ENCODE measurements around the gene NADK.

NADK gene

DNA sequence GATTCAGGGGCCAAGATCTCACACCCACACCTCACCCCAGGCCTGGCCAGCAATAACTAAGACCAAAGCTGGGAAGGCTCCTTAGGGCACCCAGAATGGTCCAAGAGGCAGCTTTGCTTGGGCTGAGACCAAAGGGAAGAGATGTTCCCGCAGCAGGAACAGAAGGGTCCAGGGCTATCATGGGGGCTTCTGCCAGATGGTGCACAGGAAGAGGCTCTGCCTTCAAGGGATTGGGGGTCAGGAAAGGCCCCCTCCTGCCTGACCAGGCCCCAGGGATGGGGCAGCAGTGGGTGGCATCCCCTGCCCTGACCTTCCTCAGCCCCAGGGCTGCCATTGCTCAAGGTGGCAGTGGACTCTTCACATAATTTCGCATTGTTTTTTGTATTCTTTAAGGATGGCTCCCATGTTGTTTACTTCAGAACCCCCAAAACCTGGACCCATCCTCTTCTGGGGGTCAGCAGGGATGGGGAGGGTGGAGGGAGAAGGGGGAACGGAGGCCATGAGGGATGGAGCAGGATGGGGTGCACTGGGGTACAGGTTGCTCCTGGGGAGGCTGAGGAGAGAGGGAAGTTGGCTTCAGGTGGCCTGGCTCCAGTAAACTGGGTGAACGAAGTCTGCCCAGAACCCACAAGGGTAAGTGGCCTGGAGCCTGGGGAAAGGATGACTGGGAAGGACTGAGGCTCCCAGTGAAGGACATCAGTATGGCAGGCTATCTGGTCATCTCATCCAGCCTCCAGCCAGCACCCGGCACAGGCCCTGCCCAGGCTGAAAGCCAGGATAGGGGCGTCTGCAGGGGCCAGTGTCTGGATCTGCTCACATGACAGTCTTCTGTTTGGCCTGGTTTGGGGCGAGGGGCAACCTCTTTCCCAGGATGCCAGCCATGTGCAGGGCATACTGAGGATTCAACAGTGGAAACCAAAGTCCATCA, 2.6 kb upstream of the NADK start:
- no peaks in the 10 kb centered on the region for H3K9me3 ChIP-seq (ENCODE audit: control extremely low read depth in 1 of 5, control insufficient read depth in 4 of 5, insufficient read depth in 2 of 5, low read depth in 1 of 5, low read length in 4 of 5)
- H3K36me3 ChIP-seq (ENCODE audit: control insufficient read depth in 4 of 4, insufficient read depth in 4 of 4, low read length in 3 of 4), result peaks cover 2 to 13% (median 13%) of the 10 kb centered on the region in 4 experiments
- ChIA-PET CTCF (interaction anchor here (0.8 to 2.2 kb wide), 8 partner anchors 12 to 128 kb away, joined by 3 to 8 read pairs (median 4); no protein-coding TSS in a partner anchor), POLR2A (interaction anchor here (0.5 to 1.4 kb wide), 2 partner anchors 34 to 128 kb away, joined by 4 read pairs; no protein-coding TSS in a partner anchor)
- H3K4me1 ChIP-seq (ENCODE audit: control extremely low read depth in 1 of 4, control insufficient read depth in 4 of 4, insufficient read depth in 4 of 4, low read length in 3 of 4), result peaks cover 12 to 74% (median 68%) of the 10 kb centered on the region in 4 experiments
- H3K27me3 ChIP-seq (replicated peaks in 2 of 5; ENCODE audit: control insufficient read depth in 4 of 5, insufficient read depth in 5 of 5, low read length in 4 of 5), result no peaks in the 10 kb centered on the region
- DNase-seq, result peak in 1 of 3 donors; percentile 7
- WGBS (ENCODE audit: insufficient coverage), result 78% methylated on average over 6 of the region's 7 CpGs
- peak overlapping the region in 1 of 7 experiments; percentile 59 for H3K4me3 ChIP-seq (ENCODE audit: control insufficient read depth in 1 of 7, extremely low read depth in 1 of 7, insufficient read depth in 4 of 7, low read depth in 2 of 7, low read length in 6 of 7)
- peak overlapping the region in 1 of 2 experiments; percentile 79 for H3K27ac ChIP-seq (ENCODE audit: insufficient read depth in 1 of 2, low read depth in 1 of 2, low read length in 2 of 2, poor library complexity in 1 of 2, severe bottlenecking in 2 of 2)

DNA sequence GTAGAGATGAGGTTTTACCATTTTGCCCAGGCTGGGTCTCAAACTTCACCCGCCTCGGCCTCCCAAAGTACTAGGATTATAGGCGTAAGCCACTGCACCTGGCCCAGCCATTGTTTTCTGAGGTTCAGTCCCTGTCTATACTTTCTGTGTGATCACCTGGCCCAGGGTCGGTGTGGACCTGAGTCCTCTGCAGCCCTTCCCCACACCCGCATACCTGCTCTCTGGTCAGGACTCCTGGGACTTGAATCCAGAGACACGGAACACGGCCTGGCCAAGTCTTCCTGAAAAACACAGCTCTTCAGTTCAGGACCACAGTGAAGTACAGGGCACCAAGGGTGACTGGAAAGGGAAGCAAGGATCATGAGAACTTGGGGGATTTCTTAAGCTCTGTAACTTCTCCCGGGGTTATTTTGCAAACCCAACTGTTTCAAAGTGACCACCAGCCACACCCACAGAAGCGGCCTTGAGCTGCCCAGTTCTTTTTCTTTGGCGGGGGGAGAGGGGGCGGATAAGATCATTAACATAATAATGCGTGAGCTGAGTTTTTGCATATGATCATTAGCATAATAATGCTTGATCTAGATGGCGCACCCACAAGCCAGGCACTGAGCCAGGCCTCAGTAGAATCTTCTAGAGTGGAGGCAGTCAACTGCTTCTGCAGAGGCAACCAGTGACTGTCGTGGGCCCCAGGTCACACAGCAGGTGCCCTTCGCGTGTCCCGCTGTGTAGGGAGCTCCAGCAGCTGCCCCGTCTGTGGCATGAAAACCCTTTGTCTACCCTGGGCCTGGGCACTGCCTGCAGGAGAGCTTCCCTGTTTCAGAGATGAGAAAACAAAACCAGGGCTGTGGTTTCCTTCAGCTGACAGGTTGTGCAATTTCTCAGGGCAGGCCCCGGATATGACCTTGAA, 1.7 kb upstream of the NADK start:
- H3K4me3 ChIP-seq (ENCODE audit: control insufficient read depth in 1 of 7, extremely low read depth in 1 of 7, insufficient read depth in 4 of 7, low read depth in 2 of 7, low read length in 6 of 7), result peak overlapping the region in 6 of 7 experiments; percentile 24 to 85 (median 51)
- DNase-seq, result peak; percentile 68 to 87 (median 82)
- no peaks in the 10 kb centered on the region for H3K9me3 ChIP-seq (ENCODE audit: control extremely low read depth in 1 of 5, control insufficient read depth in 4 of 5, insufficient read depth in 2 of 5, low read depth in 1 of 5, low read length in 4 of 5)
- peak overlapping the region; percentile 33 to 79 for H3K27ac ChIP-seq (ENCODE audit: insufficient read depth in 1 of 2, low read depth in 1 of 2, low read length in 2 of 2, poor library complexity in 1 of 2, severe bottlenecking in 2 of 2)
- ChIA-PET POLR2A (interaction anchor here (0.9 to 1.4 kb wide), 2 partner anchors 65 to 129 kb away, joined by 4 to 5 read pairs; no protein-coding TSS in a partner anchor), CTCF (interaction anchor here (0.8 to 2.2 kb wide), 9 partner anchors 11 to 129 kb away, joined by 3 to 8 read pairs (median 4); no protein-coding TSS in a partner anchor)
- peaks cover 1 to 4% (median 4%) of the 10 kb centered on the region in 4 experiments for H3K36me3 ChIP-seq (ENCODE audit: control insufficient read depth in 4 of 4, insufficient read depth in 4 of 4, low read length in 3 of 4)
- no peaks in the 10 kb centered on the region for H3K27me3 ChIP-seq (replicated peaks in 2 of 5; ENCODE audit: control insufficient read depth in 4 of 5, insufficient read depth in 5 of 5, low read length in 4 of 5)
- H3K4me1 ChIP-seq (ENCODE audit: control extremely low read depth in 1 of 4, control insufficient read depth in 4 of 4, insufficient read depth in 4 of 4, low read length in 3 of 4), result peaks cover 16 to 83% (median 75%) of the 10 kb centered on the region in 4 experiments
- WGBS (ENCODE audit: insufficient coverage), result 46% methylated on average over 13 of the region's 19 CpGs

DNA sequence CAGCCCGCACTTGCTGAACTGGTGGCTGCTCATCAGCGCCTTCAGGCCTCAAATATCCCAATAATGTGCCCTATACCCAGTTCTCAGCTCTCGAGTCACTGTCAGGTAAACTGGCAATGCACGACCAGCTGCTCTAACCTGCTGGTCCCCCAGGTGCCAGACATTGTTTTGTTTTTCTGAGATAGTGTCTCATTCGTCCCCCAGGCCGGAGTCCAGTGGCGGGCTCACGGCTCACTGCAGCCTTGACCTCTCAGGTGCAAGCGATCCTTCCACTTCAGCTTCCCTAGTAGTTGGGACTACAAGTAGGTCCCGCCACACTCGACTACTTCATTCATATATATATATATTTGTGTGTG, 1.0 kb upstream of the NADK start:
- H3K4me3 ChIP-seq (ENCODE audit: control insufficient read depth in 1 of 7, extremely low read depth in 1 of 7, insufficient read depth in 4 of 7, low read depth in 2 of 7, low read length in 6 of 7), result peak overlapping the region; percentile 43 to 88 (median 84)
- POLR2A ChIA-PET, result interaction anchor here (0.9 to 1.4 kb wide), 2 partner anchors 65 to 130 kb away, joined by 4 to 5 read pairs; no protein-coding TSS in a partner anchor
- CTCF ChIA-PET, result interaction anchor here (1.1 to 2.2 kb wide), 5 partner anchors 10 to 130 kb away, joined by 4 to 8 read pairs (median 5); no protein-coding TSS in a partner anchor
- peak overlapping the region in 1 of 2 experiments; percentile 79 for H3K27ac ChIP-seq (ENCODE audit: insufficient read depth in 1 of 2, low read depth in 1 of 2, low read length in 2 of 2, poor library complexity in 1 of 2, severe bottlenecking in 2 of 2)
- DNase-seq, result no peak
- no peaks in the 10 kb centered on the region for H3K36me3 ChIP-seq (ENCODE audit: control insufficient read depth in 4 of 4, insufficient read depth in 4 of 4, low read length in 3 of 4)
- 75% methylated on average over 6 of the region's 11 CpGs for WGBS (ENCODE audit: insufficient coverage)
- no peaks in the 10 kb centered on the region for H3K9me3 ChIP-seq (ENCODE audit: control extremely low read depth in 1 of 5, control insufficient read depth in 4 of 5, insufficient read depth in 2 of 5, low read depth in 1 of 5, low read length in 4 of 5)
- H3K4me1 ChIP-seq (ENCODE audit: control extremely low read depth in 1 of 4, control insufficient read depth in 4 of 4, insufficient read depth in 4 of 4, low read length in 3 of 4), result peaks cover 16 to 89% (median 75%) of the 10 kb centered on the region in 4 experiments
- H3K27me3 ChIP-seq (replicated peaks in 2 of 5; ENCODE audit: control insufficient read depth in 4 of 5, insufficient read depth in 5 of 5, low read length in 4 of 5), result no peaks in the 10 kb centered on the region

DNA sequence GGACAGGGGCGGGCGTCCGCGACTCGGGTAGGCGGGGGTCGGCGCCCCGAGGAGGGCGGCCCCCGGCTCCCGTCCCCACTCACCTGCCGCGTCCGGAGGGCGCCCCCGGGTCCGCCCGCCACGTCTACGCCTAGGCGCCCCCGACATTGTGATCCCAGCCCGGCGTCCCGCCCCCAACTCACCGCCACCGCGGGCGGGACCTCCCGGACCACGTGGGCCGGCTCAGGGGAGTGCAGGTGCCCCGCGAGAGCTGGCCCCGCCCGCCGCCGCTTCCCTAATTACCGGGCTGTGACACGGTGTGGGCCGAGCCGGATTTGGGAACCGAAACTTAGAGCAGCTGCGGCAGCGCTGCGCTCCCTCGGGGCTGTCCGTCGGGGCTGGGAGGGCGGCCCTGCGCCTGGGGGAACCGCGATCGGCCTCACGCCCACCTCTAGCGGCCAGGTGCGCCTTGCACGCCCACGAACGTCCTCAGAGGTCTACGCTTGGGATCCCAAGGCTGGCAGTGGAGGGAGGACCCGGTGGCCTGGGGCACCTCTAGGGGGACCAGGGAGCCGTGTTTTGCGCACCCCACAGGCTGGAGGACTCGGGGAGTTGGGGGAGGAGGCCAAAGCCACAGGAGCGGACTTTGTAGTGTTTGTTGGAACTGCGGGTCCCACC, 521 bp upstream of the NADK start:
- H3K4me3 ChIP-seq (ENCODE audit: control insufficient read depth in 1 of 7, extremely low read depth in 1 of 7, insufficient read depth in 4 of 7, low read depth in 2 of 7, low read length in 6 of 7), result peak overlapping the region; percentile 67 to 88 (median 84)
- ChIA-PET CTCF (interaction anchor here (1.1 to 2.2 kb wide), 4 partner anchors 21 to 130 kb away, joined by 4 to 6 read pairs (median 4); no protein-coding TSS in a partner anchor), POLR2A (interaction anchor here (0.7 to 0.9 kb wide), 2 partner anchors 66 to 82 kb away, joined by 3 to 5 read pairs; no protein-coding TSS in a partner anchor)
- H3K27ac ChIP-seq (ENCODE audit: insufficient read depth in 1 of 2, low read depth in 1 of 2, low read length in 2 of 2, poor library complexity in 1 of 2, severe bottlenecking in 2 of 2), result peak overlapping the region in 1 of 2 experiments; percentile 79
- no peaks in the 10 kb centered on the region for H3K27me3 ChIP-seq (replicated peaks in 2 of 5; ENCODE audit: control insufficient read depth in 4 of 5, insufficient read depth in 5 of 5, low read length in 4 of 5)
- no peaks in the 10 kb centered on the region for H3K9me3 ChIP-seq (ENCODE audit: control extremely low read depth in 1 of 5, control insufficient read depth in 4 of 5, insufficient read depth in 2 of 5, low read depth in 1 of 5, low read length in 4 of 5)
- peak; percentile 81 to 89 (median 88) for DNase-seq
- H3K4me1 ChIP-seq (ENCODE audit: control extremely low read depth in 1 of 4, control insufficient read depth in 4 of 4, insufficient read depth in 4 of 4, low read length in 3 of 4), result peaks cover 16 to 89% (median 75%) of the 10 kb centered on the region in 4 experiments
- WGBS (ENCODE audit: insufficient coverage), result under 1% methylated on average over 45 of the region's 68 CpGs
- H3K36me3 ChIP-seq (ENCODE audit: control insufficient read depth in 4 of 4, insufficient read depth in 4 of 4, low read length in 3 of 4), result no peaks in the 10 kb centered on the region

DNA sequence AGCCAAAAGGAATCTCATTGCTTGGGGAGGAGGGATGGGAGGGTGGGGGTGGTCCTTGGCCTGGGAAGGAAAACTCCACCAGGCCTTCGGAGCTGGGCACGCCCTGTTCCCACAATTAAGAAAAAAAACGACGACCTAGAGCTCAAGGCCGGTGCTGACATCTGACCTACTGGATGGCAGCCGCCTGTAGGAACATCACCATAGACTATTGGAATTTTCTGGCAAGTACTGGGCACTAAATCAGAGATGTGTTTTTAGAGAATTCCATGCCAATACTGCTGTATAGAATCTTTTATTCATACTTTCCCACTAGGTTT, 729 bp downstream of the NADK start:
- 5% methylated on average over 4 of the region's 6 CpGs for WGBS (ENCODE audit: insufficient coverage)
- H3K9me3 ChIP-seq (ENCODE audit: control extremely low read depth in 1 of 5, control insufficient read depth in 4 of 5, insufficient read depth in 2 of 5, low read depth in 1 of 5, low read length in 4 of 5), result no peaks in the 10 kb centered on the region
- CTCF ChIA-PET, result interaction anchor here (0.7 to 2.8 kb wide), 4 partner anchors 8 to 14 kb away, joined by 3 to 18 read pairs (median 3); no protein-coding TSS in a partner anchor
- POLR2A ChIA-PET, result no interaction called here
- peaks cover 16 to 78% (median 65%) of the 10 kb centered on the region in 4 experiments for H3K4me1 ChIP-seq (ENCODE audit: control extremely low read depth in 1 of 4, control insufficient read depth in 4 of 4, insufficient read depth in 4 of 4, low read length in 3 of 4)
- no peaks in the 10 kb centered on the region for H3K27me3 ChIP-seq (replicated peaks in 2 of 5; ENCODE audit: control insufficient read depth in 4 of 5, insufficient read depth in 5 of 5, low read length in 4 of 5)
- H3K36me3 ChIP-seq (ENCODE audit: control insufficient read depth in 4 of 4, insufficient read depth in 4 of 4, low read length in 3 of 4), result peaks cover 0 to 1% (median under 1%) of the 10 kb centered on the region in 4 experiments
- no peak for DNase-seq
- peak overlapping the region; percentile 46 to 77 for H3K27ac ChIP-seq (ENCODE audit: insufficient read depth in 1 of 2, low read depth in 1 of 2, low read length in 2 of 2, poor library complexity in 1 of 2, severe bottlenecking in 2 of 2)
- peak overlapping the region; percentile 67 to 88 (median 84) for H3K4me3 ChIP-seq (ENCODE audit: control insufficient read depth in 1 of 7, extremely low read depth in 1 of 7, insufficient read depth in 4 of 7, low read depth in 2 of 7, low read length in 6 of 7)
